GM12878 (cell line): ENCODE data around the gene SIN3B. TPM values are rescaled to one million over a fixed set of nuclear protein-coding genes. Genes with fewer than 3 reads are reported as not detected.

ENCODE experiments used
- BCL11A ChIP-seq: IDR thresholded peaks from 2 replicates; pipeline ENCODE4 v1.6.1; 2011; ENCODE audit warnings: low read depth, low read length
- BMI1 ChIP-seq: fragments of 450-650 bp; IDR thresholded peaks from 2 replicates; pipeline ENCODE4 v1.6.1; 2016; ENCODE audit warnings: mild to moderate bottlenecking, moderate library complexity, borderline replicate concordance
- IRF4 ChIP-seq: IDR thresholded peaks from 2 replicates; pipeline ENCODE4 v1.6.1; 2011; ENCODE audit warnings: low read depth, low read length
- MLLT1 ChIP-seq: fragments of 450-650 bp; IDR thresholded peaks from 2 replicates; pipeline ENCODE4 v1.6.1; 2016; ENCODE audit warnings: mild to moderate bottlenecking
- MTA2 ChIP-seq: fragments of 450-650 bp; IDR thresholded peaks from 2 replicates; pipeline ENCODE4 v1.6.1; 2016; ENCODE audit warnings: low read depth, mild to moderate bottlenecking, moderate library complexity
- PAX8 ChIP-seq: fragments of 450-650 bp; IDR thresholded peaks from 2 replicates; pipeline ENCODE4 v1.6.1; 2017; ENCODE audit warnings: mild to moderate bottlenecking, moderate library complexity
- POLR2A ChIP-seq: IDR thresholded peaks from 2 replicates; pipeline ENCODE4 v1.6.1; 2011; ENCODE audit warnings: low read depth, mild to moderate bottlenecking, low read length
- RELA ChIP-seq: fragments of 450-650 bp; IDR thresholded peaks from 2 replicates; pipeline ENCODE4 v1.8.0; 2014; ENCODE audit warnings: borderline replicate concordance; ENCODE audit not compliant: partially characterized antibody
- RUNX3 ChIP-seq: IDR thresholded peaks from 2 replicates; pipeline ENCODE4 v1.6.1; 2012; ENCODE audit warnings: low read length, inconsistent platforms
- SMAD1 ChIP-seq: fragments of 450-650 bp; IDR thresholded peaks from 2 replicates; pipeline ENCODE4 v1.6.1; 2018; ENCODE audit warnings: mild to moderate bottlenecking, low read depth; ENCODE audit not compliant: partially characterized antibody
- SMAD5 ChIP-seq: IDR thresholded peaks from 2 replicates; pipeline ENCODE4 v1.6.1; 2016; ENCODE audit warnings: antibody characterized with exemption, low read depth
- SREBF2 ChIP-seq: IDR thresholded peaks from 2 replicates; pipeline ENCODE4 v1.6.1; 2012; ENCODE audit warnings: mild to moderate bottlenecking, low read length
- SUPT20H ChIP-seq: IDR thresholded peaks from 2 replicates; pipeline ENCODE4 v1.6.1; 2011; ENCODE audit warnings: low read depth, mild to moderate bottlenecking, low read length, moderate library complexity, borderline replicate concordance; ENCODE audit not compliant: control insufficient read depth
- YBX1 ChIP-seq: fragments of 450-650 bp; IDR thresholded peaks from 2 replicates; pipeline ENCODE4 v1.6.1; 2016; ENCODE audit warnings: antibody characterized with exemption
- ZNF207 ChIP-seq: fragments of 450-650 bp; IDR thresholded peaks from 2 replicates; pipeline ENCODE4 v1.6.1; 2014; ENCODE audit warnings: antibody characterized with exemption, mild to moderate bottlenecking, borderline replicate concordance
- polyA plus RNA-seq, 11 experiments: library from polyadenylated mRNA; depleted of rRNA in 4 of 11; unstranded in 6 of 11; stranded (reverse) in 5 of 11; fragments of >200 nt; fragmentation: Nextera tagmentation in 4 of 11; fragmentation: Illumina TruSeq in 1 of 11; extraction: Ambion mirVana in 4 of 11; extraction: Trizol in 1 of 11; gene quantifications; 1 replicate in 1 of 11; 2 replicates in 10 of 11; pipeline versions ENCODE4 v1.2.1 to v1.2.3, GENCODE V29; 2011 to 2016; ENCODE audit warnings: inconsistent platforms in 2 of 11, missing spikeins in 2 of 11, low read depth in 1 of 11
- total RNA-seq, 4 experiments: library from RNA; depleted of rRNA in 3 of 4; stranded (reverse); fragments of >200 nt in 3 of 4; fragmentation: Illumina TruSeq in 1 of 4; extraction: Trizol in 1 of 4; gene quantifications; 2 replicates each; pipeline versions ENCODE4 v1.2.1 to v1.2.3, GENCODE V29; 2013 to 2021
- TF ChIP-seq, protein P1 (sequence below): fragments of 150-350 bp; IDR thresholded peaks from 2 replicates; pipeline ENCODE4 v1.6.1; 2014; ENCODE audit warnings: mild to moderate bottlenecking, low read depth, low read length
- TF ChIP-seq, protein P2 (sequence below): IDR thresholded peaks from 2 replicates; pipeline ENCODE4 v1.6.1; 2012; ENCODE audit warnings: low read depth, low read length, improper control_type of control experiment
- TF ChIP-seq, protein P3 (sequence below): fragments of 450-650 bp; IDR thresholded peaks from 2 replicates; pipeline ENCODE4 v1.6.1; 2017; ENCODE audit warnings: antibody characterized with exemption, mild to moderate bottlenecking, moderate library complexity
- TF ChIP-seq, protein P4 (sequence below): fragments of 450-650 bp; IDR thresholded peaks from 2 replicates; pipeline ENCODE4 v1.6.1; 2017; ENCODE audit warnings: mild to moderate bottlenecking, moderate library complexity

The SIN3B gene
- total and polyA plus RNA-seq, 10 of the 15 experiments (the other 5 are each of a cell fraction or from before 2014, with no cell fraction given) = 0.68 to 34.5 (median 15.8) TPM

DNA sequence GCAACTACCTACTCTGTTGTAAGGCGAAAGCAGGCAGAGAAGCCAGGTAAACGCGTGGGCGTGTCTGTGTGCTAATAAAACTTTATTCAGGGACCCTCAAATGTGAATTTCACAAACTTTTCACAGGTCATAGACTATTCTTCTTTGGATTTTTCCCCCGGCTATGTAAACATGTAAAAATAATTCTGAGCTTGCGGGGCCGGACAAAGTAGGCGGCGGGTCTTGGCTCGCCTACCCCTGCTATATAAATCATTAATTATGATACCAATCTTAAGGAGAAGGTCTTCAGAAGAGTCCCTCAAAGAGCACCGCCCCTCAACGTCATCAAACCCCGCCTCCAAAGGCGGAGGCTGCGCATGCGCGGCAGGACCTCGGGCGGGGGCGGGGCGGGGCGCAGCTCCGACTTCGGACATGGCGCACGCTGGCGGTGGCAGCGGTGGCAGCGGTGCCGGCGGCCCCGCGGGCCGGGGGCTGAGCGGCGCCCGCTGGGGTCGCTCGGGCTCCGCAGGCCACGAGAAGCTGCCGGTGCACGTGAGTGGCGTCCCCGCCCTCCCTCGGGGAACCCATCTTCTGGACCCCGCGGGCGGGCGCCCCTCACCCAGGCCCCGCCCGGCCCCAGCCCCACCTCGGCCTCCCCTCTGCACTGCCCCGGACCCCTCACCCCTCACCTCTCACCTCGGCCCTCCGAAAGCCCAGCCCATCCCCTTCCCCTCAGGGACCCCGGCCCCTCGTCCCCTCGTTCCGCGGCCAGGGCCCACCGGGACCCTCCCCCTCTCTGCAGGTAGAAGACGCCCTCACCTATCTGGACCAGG, at the start of gene SIN3B (continued):
- TF ChIP-seq PAX8 (no peak), BCL11A (no peak), POLR2A (peak; percentile 87), SMAD1 (no peak), RELA (peak; percentile 52), BMI1 (no peak), MTA2 (no peak), IRF4 (no peak), SREBF2 (no peak), SUPT20H (no peak), MLLT1 (no peak), RUNX3 (no peak), YBX1 (no peak), ZNF207 (no peak; the same call in 1 of the 2 replicates), SMAD5 (no peak)
- TF ChIP-seq, protein P1, sequence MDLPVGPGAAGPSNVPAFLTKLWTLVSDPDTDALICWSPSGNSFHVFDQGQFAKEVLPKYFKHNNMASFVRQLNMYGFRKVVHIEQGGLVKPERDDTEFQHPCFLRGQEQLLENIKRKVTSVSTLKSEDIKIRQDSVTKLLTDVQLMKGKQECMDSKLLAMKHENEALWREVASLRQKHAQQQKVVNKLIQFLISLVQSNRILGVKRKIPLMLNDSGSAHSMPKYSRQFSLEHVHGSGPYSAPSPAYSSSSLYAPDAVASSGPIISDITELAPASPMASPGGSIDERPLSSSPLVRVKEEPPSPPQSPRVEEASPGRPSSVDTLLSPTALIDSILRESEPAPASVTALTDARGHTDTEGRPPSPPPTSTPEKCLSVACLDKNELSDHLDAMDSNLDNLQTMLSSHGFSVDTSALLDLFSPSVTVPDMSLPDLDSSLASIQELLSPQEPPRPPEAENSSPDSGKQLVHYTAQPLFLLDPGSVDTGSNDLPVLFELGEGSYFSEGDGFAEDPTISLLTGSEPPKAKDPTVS = no peak
- TF ChIP-seq, protein P2, sequence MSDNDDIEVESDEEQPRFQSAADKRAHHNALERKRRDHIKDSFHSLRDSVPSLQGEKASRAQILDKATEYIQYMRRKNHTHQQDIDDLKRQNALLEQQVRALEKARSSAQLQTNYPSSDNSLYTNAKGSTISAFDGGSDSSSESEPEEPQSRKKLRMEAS = no peak; the same call in 1 of the 2 replicates
- TF ChIP-seq, protein P3, sequence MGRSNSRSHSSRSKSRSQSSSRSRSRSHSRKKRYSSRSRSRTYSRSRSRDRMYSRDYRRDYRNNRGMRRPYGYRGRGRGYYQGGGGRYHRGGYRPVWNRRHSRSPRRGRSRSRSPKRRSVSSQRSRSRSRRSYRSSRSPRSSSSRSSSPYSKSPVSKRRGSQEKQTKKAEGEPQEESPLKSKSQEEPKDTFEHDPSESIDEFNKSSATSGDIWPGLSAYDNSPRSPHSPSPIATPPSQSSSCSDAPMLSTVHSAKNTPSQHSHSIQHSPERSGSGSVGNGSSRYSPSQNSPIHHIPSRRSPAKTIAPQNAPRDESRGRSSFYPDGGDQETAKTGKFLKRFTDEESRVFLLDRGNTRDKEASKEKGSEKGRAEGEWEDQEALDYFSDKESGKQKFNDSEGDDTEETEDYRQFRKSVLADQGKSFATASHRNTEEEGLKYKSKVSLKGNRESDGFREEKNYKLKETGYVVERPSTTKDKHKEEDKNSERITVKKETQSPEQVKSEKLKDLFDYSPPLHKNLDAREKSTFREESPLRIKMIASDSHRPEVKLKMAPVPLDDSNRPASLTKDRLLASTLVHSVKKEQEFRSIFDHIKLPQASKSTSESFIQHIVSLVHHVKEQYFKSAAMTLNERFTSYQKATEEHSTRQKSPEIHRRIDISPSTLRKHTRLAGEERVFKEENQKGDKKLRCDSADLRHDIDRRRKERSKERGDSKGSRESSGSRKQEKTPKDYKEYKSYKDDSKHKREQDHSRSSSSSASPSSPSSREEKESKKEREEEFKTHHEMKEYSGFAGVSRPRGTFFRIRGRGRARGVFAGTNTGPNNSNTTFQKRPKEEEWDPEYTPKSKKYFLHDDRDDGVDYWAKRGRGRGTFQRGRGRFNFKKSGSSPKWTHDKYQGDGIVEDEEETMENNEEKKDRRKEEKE = no peak
- TF ChIP-seq, protein P4, sequence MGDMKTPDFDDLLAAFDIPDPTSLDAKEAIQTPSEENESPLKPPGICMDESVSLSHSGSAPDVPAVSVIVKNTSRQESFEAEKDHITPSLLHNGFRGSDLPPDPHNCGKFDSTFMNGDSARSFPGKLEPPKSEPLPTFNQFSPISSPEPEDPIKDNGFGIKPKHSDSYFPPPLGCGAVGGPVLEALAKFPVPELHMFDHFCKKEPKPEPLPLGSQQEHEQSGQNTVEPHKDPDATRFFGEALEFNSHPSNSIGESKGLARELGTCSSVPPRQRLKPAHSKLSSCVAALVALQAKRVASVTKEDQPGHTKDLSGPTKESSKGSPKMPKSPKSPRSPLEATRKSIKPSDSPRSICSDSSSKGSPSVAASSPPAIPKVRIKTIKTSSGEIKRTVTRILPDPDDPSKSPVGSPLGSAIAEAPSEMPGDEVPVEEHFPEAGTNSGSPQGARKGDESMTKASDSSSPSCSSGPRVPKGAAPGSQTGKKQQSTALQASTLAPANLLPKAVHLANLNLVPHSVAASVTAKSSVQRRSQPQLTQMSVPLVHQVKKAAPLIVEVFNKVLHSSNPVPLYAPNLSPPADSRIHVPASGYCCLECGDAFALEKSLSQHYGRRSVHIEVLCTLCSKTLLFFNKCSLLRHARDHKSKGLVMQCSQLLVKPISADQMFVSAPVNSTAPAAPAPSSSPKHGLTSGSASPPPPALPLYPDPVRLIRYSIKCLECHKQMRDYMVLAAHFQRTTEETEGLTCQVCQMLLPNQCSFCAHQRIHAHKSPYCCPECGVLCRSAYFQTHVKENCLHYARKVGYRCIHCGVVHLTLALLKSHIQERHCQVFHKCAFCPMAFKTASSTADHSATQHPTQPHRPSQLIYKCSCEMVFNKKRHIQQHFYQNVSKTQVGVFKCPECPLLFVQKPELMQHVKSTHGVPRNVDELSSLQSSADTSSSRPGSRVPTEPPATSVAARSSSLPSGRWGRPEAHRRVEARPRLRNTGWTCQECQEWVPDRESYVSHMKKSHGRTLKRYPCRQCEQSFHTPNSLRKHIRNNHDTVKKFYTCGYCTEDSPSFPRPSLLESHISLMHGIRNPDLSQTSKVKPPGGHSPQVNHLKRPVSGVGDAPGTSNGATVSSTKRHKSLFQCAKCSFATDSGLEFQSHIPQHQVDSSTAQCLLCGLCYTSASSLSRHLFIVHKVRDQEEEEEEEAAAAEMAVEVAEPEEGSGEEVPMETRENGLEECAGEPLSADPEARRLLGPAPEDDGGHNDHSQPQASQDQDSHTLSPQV = no peak
